HG03558 (cell line): ENCODE results near the gene DOK6.
A peak's percentile ranks its signal among the peaks of the same experiment; 100 is the strongest.
"Not testable (repeated sequence)": the region's sequence is repeated elsewhere in the genome, so short reads cannot be mapped to it uniquely, and the experiment has no call there.

ENCODE experiments used
- ATAC-seq: cut with Tn5 transposase; IDR thresholded peaks from one replicate; pipeline ENCODE4 v1.9.1; 2021; ENCODE audit warnings: moderate number of reproducible peaks; ENCODE audit not compliant: unreplicated experiment; ENCODE audit errors: extremely low read depth

Gene DOK6

GRCh38 chr18:69840445-69840844, 439.8 kb downstream of the DOK6 start:
- no peak for ATAC-seq

- no peak for ATAC-seq
Observed at GRCh38 chr18:69841117-69841516, 440.4 kb downstream of the DOK6 start.

GRCh38 chr18:69843015-69843414, 442.3 kb downstream of the DOK6 start:
- no peak for ATAC-seq

- ATAC-seq = no peak
Observed at GRCh38 chr18:69844656-69845055, 444.0 kb downstream of the DOK6 start.

- no peak for ATAC-seq
Observed at GRCh38 chr18:69845593-69846506, 445.2 kb downstream of the DOK6 start.

- no peak for ATAC-seq
Observed at GRCh38 chr18:69853051-69853450, 452.4 kb downstream of the DOK6 start.

GRCh38 chr18:69854455-69854854, 453.8 kb downstream of the DOK6 start:
- ATAC-seq = no peak

GRCh38 chr18:69858897-69859296, 458.2 kb downstream of the DOK6 start:
- no peak for ATAC-seq

- ATAC-seq = peak; percentile 74
Observed at GRCh38 chr18:69864802-69865201, 464.1 kb downstream of the DOK6 start.

GRCh38 chr18:69865776-69866175, 465.1 kb downstream of the DOK6 start:
- no peak for ATAC-seq

- ATAC-seq = no peak
Observed at GRCh38 chr18:69866212-69866611, 465.5 kb downstream of the DOK6 start.

GRCh38 chr18:69870736-69871135, 470.0 kb downstream of the DOK6 start:
- no peak for ATAC-seq

GRCh38 chr18:69871363-69871762, 470.7 kb downstream of the DOK6 start:
- ATAC-seq = no peak

GRCh38 chr18:69872661-69873060, 472.0 kb downstream of the DOK6 start:
- no peak for ATAC-seq

GRCh38 chr18:69874058-69874457, 473.4 kb downstream of the DOK6 start:
- no peak for ATAC-seq

GRCh38 chr18:69876490-69876889, 475.8 kb downstream of the DOK6 start:
- no peak for ATAC-seq

GRCh38 chr18:69878213-69878933, 477.7 kb downstream of the DOK6 start:
- ATAC-seq = no peak

GRCh38 chr18:69879051-69879450, 478.4 kb downstream of the DOK6 start:
- ATAC-seq = not testable (repeated sequence)

GRCh38 chr18:69880083-69880482, 479.4 kb downstream of the DOK6 start:
- no peak for ATAC-seq

GRCh38 chr18:69882965-69883668, 482.4 kb downstream of the DOK6 start:
- peak; percentile 33 for ATAC-seq

- ATAC-seq = no peak
Observed at GRCh38 chr18:69883781-69884180, 483.1 kb downstream of the DOK6 start.
